A673 (cell line): ENCODE measurements around the gene MAML1.

Experiments used
- CTCF ChIP-seq: fragments of 300-800, 200-600 bp; sonication (generic); conservative IDR thresholded peaks from 2 replicates; pipeline ENCODE4 v1.5.1; 2017; ENCODE audit warnings: low read depth, mild to moderate bottlenecking, antibody characterized with exemption, low read length, moderate library complexity, mixed read lengths
- EZH2 ChIP-seq: fragments of 200-600 bp; sonication (generic); IDR thresholded peaks from 2 replicates; pipeline ENCODE4 v1.6.1; 2017; ENCODE audit warnings: borderline replicate concordance, low read depth, mild to moderate bottlenecking, mixed read lengths, antibody characterized with exemption, low read length; ENCODE audit not compliant: poor library complexity, severe bottlenecking

GRCh38 chr5:179805070-179805528 lies 72.5 kb downstream of the MAML1 start:
- no peak for TF ChIP-seq EZH2
- no peak for TF ChIP-seq CTCF
